GM19328 (cell line): ENCODE measurements around the gene OR7D2.
"Not testable (repeated sequence)": the region's sequence is repeated elsewhere in the genome, so short reads cannot be mapped to it uniquely, and the experiment has no call there.

Source experiments
- ATAC-seq: cut with Tn5 transposase; IDR thresholded peaks from one replicate; pipeline ENCODE4 v1.9.1; 2021; ENCODE audit warnings: mild to moderate bottlenecking, moderate library complexity; ENCODE audit not compliant: unreplicated experiment

OR7D2 gene

GRCh38 chr19:9198044-9198443 is 19.3 kb downstream of the OR7D2 start:
- not testable (repeated sequence) for ATAC-seq

- ATAC-seq = no peak
Observed at GRCh38 chr19:9205501-9206113, 26.8 kb downstream of the OR7D2 start.

GRCh38 chr19:9219489-9219888 is 40.7 kb downstream of the OR7D2 start, which contains the start of gene OR7D4:
Gene OR7D4 (minus strand): TSS chr19:9219589. CDS start chr19:9214837, 4,752 bp downstream.
- ATAC-seq = no peak
